SW 1271 (cell line): ENCODE data around the gene RIOK3.
A peak's percentile ranks its signal among the peaks of the same experiment; 100 is the strongest.
"Not testable (repeated sequence)": the region's sequence is repeated elsewhere in the genome, so short reads cannot be mapped to it uniquely, and the experiment has no call there.

Experiments
- DNase-seq, 2 experiments: peaks; one replicate each; lab custom pipeline; 2025; lab: John Stamatoyannopoulos, UW

Gene RIOK3

GRCh38 chr18:23498117-23498516 is 45.0 kb downstream of the RIOK3 start:
- DNase-seq: no peak

- DNase-seq: peak; percentile 56 to 76
Measured at GRCh38 chr18:23498877-23499276, 45.8 kb downstream of the RIOK3 start.

- DNase-seq: no peak
Measured at GRCh38 chr18:23499291-23499781, 46.2 kb downstream of the RIOK3 start.

- no peak for DNase-seq
Measured at GRCh38 chr18:23501626-23502025, 48.5 kb downstream of the RIOK3 start.

GRCh38 chr18:23502516-23503037 is 49.5 kb downstream of the RIOK3 start:
- peak in 1 of 2 experiments; percentile 26 for DNase-seq

GRCh38 chr18:23503038-23503962 is 50.2 kb downstream of the RIOK3 start, which contains the start of gene RMC1:
Gene RMC1, plus strand, starts transcription at chr18:23503511. Its CDS starts 108 bp downstream, at chr18:23503619.
- DNase-seq: peak; percentile 75 to 84

GRCh38 chr18:23503963-23504344 is 50.9 kb downstream of the RIOK3 start:
- no peak for DNase-seq

- no peak for DNase-seq
Measured at GRCh38 chr18:23504720-23505119, 51.6 kb downstream of the RIOK3 start.

GRCh38 chr18:23506393-23506792 is 53.3 kb downstream of the RIOK3 start:
- no peak for DNase-seq

GRCh38 chr18:23510923-23511322 is 57.8 kb downstream of the RIOK3 start:
- DNase-seq: not testable (repeated sequence)

- not testable (repeated sequence) for DNase-seq
Measured at GRCh38 chr18:23512216-23512615, 59.1 kb downstream of the RIOK3 start.

GRCh38 chr18:23512641-23513040 is 59.6 kb downstream of the RIOK3 start:
- no peak for DNase-seq

- peak; percentile 31 to 75 for DNase-seq
Measured at GRCh38 chr18:23515911-23516546, 62.9 kb downstream of the RIOK3 start.

- DNase-seq: no peak
Measured at GRCh38 chr18:23519734-23520133, 66.6 kb downstream of the RIOK3 start.

GRCh38 chr18:23521271-23521670 is 68.2 kb downstream of the RIOK3 start:
- DNase-seq: no peak

- no peak for DNase-seq
Measured at GRCh38 chr18:23521907-23522306, 68.8 kb downstream of the RIOK3 start.

GRCh38 chr18:23523429-23524212 is 70.5 kb downstream of the RIOK3 start:
- DNase-seq: no peak

- DNase-seq: no peak
Measured at GRCh38 chr18:23524213-23524707, 71.2 kb downstream of the RIOK3 start.

- no peak for DNase-seq
Measured at GRCh38 chr18:23526501-23527063, 73.5 kb downstream of the RIOK3 start.

- DNase-seq: no peak
Measured at GRCh38 chr18:23528580-23529472, 75.7 kb downstream of the RIOK3 start.
